Measurements from ENCODE around the gene ITGB4. TPM values are rescaled to one million over a fixed set of nuclear protein-coding genes. Genes with fewer than 3 reads are reported as not detected.

The ITGB4 gene
- total and polyA plus RNA-seq, 4 donors = 11.1 to 47.8 (median 14.8) TPM

- 75 to 88% methylated on average over 3 of the region's 3 CpGs for WGBS, 2 donors
- Histone ChIP-seq H3K27me3 (ENCODE audit: control insufficient read depth in 3 of 3, insufficient read depth in 3 of 3, low read length in 2 of 3) (no peaks in the 10 kb centered on the region), H3K9me3 (ENCODE audit: control insufficient read depth in 4 of 4, insufficient read depth in 3 of 4, low read length in 3 of 4) (no peaks in the 10 kb centered on the region), H3K4me3 (no peak overlapping the region), H3K9ac (ENCODE audit: insufficient read depth in 1 of 2, low read length in 2 of 2) (no peak overlapping the region), H3K4me1 (ENCODE audit: control insufficient read depth in 5 of 5, insufficient read depth in 5 of 5, low read length in 5 of 5) (peaks cover 0 to 18% (median 0%) of the 10 kb centered on the region in 5 donors), H3K36me3 (ENCODE audit: control insufficient read depth in 4 of 4, insufficient read depth in 4 of 4, low read length in 4 of 4) (peaks cover 3 to 10% (median 10%) of the 10 kb centered on the region in 4 donors), H3K27ac (ENCODE audit: low read depth in 1 of 2, low read length in 1 of 2) (peak overlapping the region in 1 of 2 donors; percentile 55)
- ATAC-seq (ENCODE audit: insufficient read depth, low FRiP score) = no peak
- no peak for TF ChIP-seq CTCF (IDR thresholded peaks at IDR 0.05; ENCODE audit: control extremely low read depth, extremely low read depth)
- DNase-seq = no peak
These were observed 40.0 kb upstream of the ITGB4 start for GRCh38 chr17:75681289-75681688.

GRCh38 chr17:75683583-75683982, 37.7 kb upstream of the ITGB4 start:
- no peak for DNase-seq
- Histone ChIP-seq H3K4me1 (ENCODE audit: control insufficient read depth in 5 of 5, insufficient read depth in 5 of 5, low read length in 5 of 5) (peaks cover 0 to 32% (median 0%) of the 10 kb centered on the region in 5 donors), H3K4me3 (no peak overlapping the region), H3K9me3 (ENCODE audit: control insufficient read depth in 4 of 4, insufficient read depth in 3 of 4, low read length in 3 of 4) (no peaks in the 10 kb centered on the region), H3K9ac (ENCODE audit: insufficient read depth in 1 of 2, low read length in 2 of 2) (no peak overlapping the region), H3K27me3 (ENCODE audit: control insufficient read depth in 3 of 3, insufficient read depth in 3 of 3, low read length in 2 of 3) (no peaks in the 10 kb centered on the region), H3K36me3 (ENCODE audit: control insufficient read depth in 4 of 4, insufficient read depth in 4 of 4, low read length in 4 of 4) (peaks cover 1 to 13% (median 7%) of the 10 kb centered on the region in 4 donors), H3K27ac (ENCODE audit: low read depth in 1 of 2, low read length in 1 of 2) (peak overlapping the region; percentile 8 to 79)
- no peak for TF ChIP-seq CTCF (IDR thresholded peaks at IDR 0.05; ENCODE audit: control extremely low read depth, extremely low read depth)
- ATAC-seq (ENCODE audit: insufficient read depth, low FRiP score) = no peak
- 76 to 88% methylated on average over 4 of the region's 4 CpGs for WGBS, 2 donors

- no peak for DNase-seq
- no peak for TF ChIP-seq CTCF (IDR thresholded peaks at IDR 0.05; ENCODE audit: control extremely low read depth, extremely low read depth)
- no peak for ATAC-seq (ENCODE audit: insufficient read depth, low FRiP score)
- WGBS, 2 donors = 97 to 98% methylated on average over 5 of the region's 5 CpGs
- Histone ChIP-seq H3K9ac (ENCODE audit: insufficient read depth in 1 of 2, low read length in 2 of 2) (no peak overlapping the region), H3K27me3 (ENCODE audit: control insufficient read depth in 3 of 3, insufficient read depth in 3 of 3, low read length in 2 of 3) (no peaks in the 10 kb centered on the region), H3K9me3 (ENCODE audit: control insufficient read depth in 4 of 4, insufficient read depth in 3 of 4, low read length in 3 of 4) (no peaks in the 10 kb centered on the region), H3K36me3 (ENCODE audit: control insufficient read depth in 4 of 4, insufficient read depth in 4 of 4, low read length in 4 of 4) (peaks cover 0 to 10% (median 7%) of the 10 kb centered on the region in 4 donors), H3K27ac (ENCODE audit: low read depth in 1 of 2, low read length in 1 of 2) (peak overlapping the region; percentile 23 to 79), H3K4me1 (ENCODE audit: control insufficient read depth in 5 of 5, insufficient read depth in 5 of 5, low read length in 5 of 5) (peaks cover 0 to 36% (median 0%) of the 10 kb centered on the region in 5 donors), H3K4me3 (no peak overlapping the region)
These were observed 37.0 kb upstream of the ITGB4 start for GRCh38 chr17:75684249-75684648.

GRCh38 chr17:75684924-75685323, 36.3 kb upstream of the ITGB4 start:
- H3K9ac ChIP-seq (ENCODE audit: insufficient read depth in 1 of 2, low read length in 2 of 2) = no peak overlapping the region
- H3K4me3 ChIP-seq = no peak overlapping the region
- ATAC-seq (ENCODE audit: insufficient read depth, low FRiP score) = no peak

More at GRCh38 chr17:75684924-75685323, 36.3 kb upstream of the ITGB4 start:
- H3K4me1 ChIP-seq (ENCODE audit: control insufficient read depth in 5 of 5, insufficient read depth in 5 of 5, low read length in 5 of 5) = peaks cover 0 to 38% (median 0%) of the 10 kb centered on the region in 5 donors
- H3K36me3 ChIP-seq (ENCODE audit: control insufficient read depth in 4 of 4, insufficient read depth in 4 of 4, low read length in 4 of 4) = peaks cover 0 to 8% (median 5%) of the 10 kb centered on the region in 4 donors
- TF ChIP-seq CTCF (IDR thresholded peaks at IDR 0.05; ENCODE audit: control extremely low read depth, extremely low read depth) = no peak
- WGBS, 2 donors = 69 to 73% methylated on average over 7 of the region's 7 CpGs
- DNase-seq = no peak
- H3K27me3 ChIP-seq (ENCODE audit: control insufficient read depth in 3 of 3, insufficient read depth in 3 of 3, low read length in 2 of 3) = no peaks in the 10 kb centered on the region
- peak overlapping the region; percentile 23 to 79 for H3K27ac ChIP-seq (ENCODE audit: low read depth in 1 of 2, low read length in 1 of 2)
- H3K9me3 ChIP-seq (ENCODE audit: control insufficient read depth in 4 of 4, insufficient read depth in 3 of 4, low read length in 3 of 4) = no peaks in the 10 kb centered on the region
